DMS 273 (cell line): Measurements from ENCODE around the gene FBXO31.

Experiments
- DNase-seq: peaks from one replicate; lab custom pipeline; 2025; ENCODE audit not compliant: unreplicated experiment; lab: John Stamatoyannopoulos, UW

The FBXO31 gene

GRCh38 chr16:87383505-87384161, at the start of gene FBXO31:
FBXO31 (minus strand) TSS chr16:87383776; CDS start chr16:87383744, 32 bp downstream.
- DNase-seq = peak; percentile 97

GRCh38 chr16:87432330-87432915, 48.8 kb upstream of the FBXO31 start:
- DNase-seq = no peak

- peak; percentile 31 for DNase-seq
Observed at GRCh38 chr16:87431926-87432325, 48.4 kb upstream of the FBXO31 start.

GRCh38 chr16:87426423-87427215, 43.0 kb upstream of the FBXO31 start:
- no peak for DNase-seq

- DNase-seq = no peak
Observed at GRCh38 chr16:87425941-87426340, 42.4 kb upstream of the FBXO31 start.

- no peak for DNase-seq
Observed at GRCh38 chr16:87424266-87424665, 40.7 kb upstream of the FBXO31 start.

- DNase-seq = no peak
Observed at GRCh38 chr16:87423429-87423828, 39.9 kb upstream of the FBXO31 start.

- no peak for DNase-seq
Observed at GRCh38 chr16:87422106-87422505, 38.5 kb upstream of the FBXO31 start.

GRCh38 chr16:87421003-87421912, 37.7 kb upstream of the FBXO31 start:
- DNase-seq = no peak

- DNase-seq = no peak
Observed at GRCh38 chr16:87420026-87421002, 36.7 kb upstream of the FBXO31 start.

- DNase-seq = no peak
Observed at GRCh38 chr16:87418644-87419043, 35.1 kb upstream of the FBXO31 start.

- no peak for DNase-seq
Observed at GRCh38 chr16:87418216-87418615, 34.6 kb upstream of the FBXO31 start.

- no peak for DNase-seq
Observed at GRCh38 chr16:87417528-87417910, 33.9 kb upstream of the FBXO31 start.

GRCh38 chr16:87416826-87417527, 33.4 kb upstream of the FBXO31 start:
- peak; percentile 53 for DNase-seq

GRCh38 chr16:87415441-87415840, 31.9 kb upstream of the FBXO31 start:
- DNase-seq = no peak

GRCh38 chr16:87414251-87414680, 30.7 kb upstream of the FBXO31 start:
- DNase-seq = no peak

- DNase-seq = no peak
Observed at GRCh38 chr16:87412996-87413421, 29.4 kb upstream of the FBXO31 start.

GRCh38 chr16:87412371-87412995, 28.9 kb upstream of the FBXO31 start:
- no peak for DNase-seq
